ENCODE measurements around the gene IL5. TPM values are rescaled to one million over a fixed set of nuclear protein-coding genes. Genes with fewer than 3 reads are reported as not detected.
"Not testable (repeated sequence)": the region's sequence is repeated elsewhere in the genome, so short reads cannot be mapped to it uniquely, and the experiment has no call there.

Gene IL5
- not detected in 2 replicates for total RNA-seq (2014; rRNA removed; shearing (Covaris generic))

DNA sequence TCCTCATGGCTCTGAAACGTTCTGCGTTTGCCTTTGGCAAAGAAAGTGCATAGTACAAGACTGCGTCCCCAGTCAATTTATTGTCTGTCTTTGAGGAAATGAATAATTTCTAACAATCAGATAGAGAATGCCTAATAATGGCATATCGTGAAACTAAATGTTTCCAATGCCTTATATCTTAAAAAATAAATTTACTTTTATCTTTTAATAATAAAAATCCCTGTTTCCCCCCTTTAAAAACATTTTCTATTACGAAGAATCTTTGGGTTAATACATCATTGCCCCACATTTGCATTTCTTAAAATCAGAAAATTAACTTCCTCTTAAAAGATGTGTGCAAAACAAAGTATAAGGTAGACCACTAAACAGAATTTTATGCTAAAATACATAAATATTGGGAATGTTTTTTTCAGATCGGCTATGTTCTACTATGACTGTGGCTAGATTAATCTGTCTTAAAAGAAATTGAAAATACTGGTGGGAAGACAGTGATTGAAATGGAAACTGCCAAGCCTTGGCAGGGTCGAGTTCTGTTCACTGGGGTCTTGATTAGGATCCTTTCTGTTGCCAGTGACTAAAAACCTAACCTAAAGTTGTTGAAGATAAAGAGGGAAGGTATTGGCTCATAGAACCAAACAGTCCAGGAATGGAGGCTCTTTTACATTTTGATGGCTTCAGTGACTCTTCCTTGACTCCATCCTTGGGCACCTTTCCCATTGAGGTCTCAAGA, at the start of gene IL5:
TSS of gene IL5 (minus strand) at position 51 of the 730 bp plus-strand sequence. CDS start at position 7, 44 bp downstream.
- no peak for DNase-seq (ENCODE audit: low spot score)

DNA sequence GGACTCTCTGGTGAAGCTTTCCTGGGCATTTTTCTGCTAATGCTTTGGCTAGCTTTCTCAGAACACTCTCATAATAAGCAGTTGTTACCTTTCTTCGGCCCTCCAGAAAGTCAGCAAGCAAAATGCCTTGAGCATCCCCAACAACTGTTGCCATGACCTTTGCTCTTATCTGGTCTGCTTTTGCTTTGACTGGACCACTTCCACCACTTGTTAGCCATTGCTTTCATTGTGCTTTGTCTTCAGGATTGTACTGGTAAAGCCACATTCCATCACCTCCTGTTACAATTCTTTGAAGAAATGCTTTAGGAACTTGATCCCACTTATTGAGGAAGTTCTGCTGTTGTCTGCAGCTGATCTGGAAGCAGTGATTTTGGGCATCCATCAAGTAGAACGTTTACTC, 49.2 kb upstream of the IL5 start:
- DNase-seq (ENCODE audit: low spot score), result no peak

DNA sequence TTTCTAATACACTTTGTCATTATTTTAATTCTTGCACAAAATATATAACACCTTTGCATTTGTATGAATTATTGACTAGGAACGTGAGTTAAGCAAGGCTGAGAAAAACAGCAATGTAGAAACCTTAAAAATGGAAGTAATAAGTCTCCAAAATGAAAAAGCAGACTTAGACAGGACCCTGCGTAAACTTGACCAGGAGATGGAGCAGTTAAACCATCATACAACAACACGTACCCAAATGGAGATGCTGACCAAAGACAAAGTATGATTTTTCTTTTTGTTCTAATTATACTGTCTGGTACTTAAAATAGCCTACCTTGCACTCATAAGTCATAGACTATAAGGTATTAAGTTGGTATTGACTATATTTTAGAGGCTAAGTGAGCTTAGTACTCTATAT, 47.8 kb upstream of the IL5 start:
- DNase-seq (ENCODE audit: low spot score), result no peak

DNA sequence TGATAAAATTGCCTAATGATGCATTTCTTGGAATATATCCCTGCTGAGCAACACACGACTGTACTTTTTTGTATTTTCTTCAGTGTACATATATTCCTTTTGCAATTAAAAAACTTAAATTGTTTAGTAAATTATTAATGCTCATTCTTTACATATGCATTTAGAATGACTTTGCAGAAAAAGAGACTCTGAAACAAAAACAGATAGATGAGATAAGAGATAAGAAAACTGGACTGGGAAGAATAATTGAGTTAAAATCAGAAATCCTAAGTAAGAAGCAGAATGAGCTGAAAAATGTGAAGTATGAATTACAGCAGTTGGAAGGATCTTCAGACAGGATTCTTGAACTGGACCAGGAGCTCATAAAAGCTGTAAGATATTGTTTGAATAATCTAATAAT, 46.1 kb upstream of the IL5 start:
- no peak for DNase-seq (ENCODE audit: low spot score)

DNA sequence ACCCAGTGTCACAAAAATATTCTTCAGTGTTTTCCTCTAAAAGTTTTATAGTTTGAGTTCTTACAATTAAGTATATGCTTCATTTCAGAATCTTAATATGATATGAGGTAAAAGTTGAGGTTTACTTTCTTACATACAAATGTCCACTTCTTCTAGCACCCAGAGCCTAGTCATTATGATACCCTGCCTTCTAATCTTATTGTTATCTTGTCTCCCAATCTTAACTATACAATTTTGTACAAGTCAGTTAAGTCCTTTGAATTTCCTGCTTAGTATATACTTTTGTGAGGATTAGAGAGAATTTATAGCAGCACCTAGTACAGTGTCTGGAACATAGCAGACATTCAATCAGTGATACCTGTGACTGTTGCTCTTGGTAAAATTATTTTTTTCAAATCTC, 42.7 kb upstream of the IL5 start:
- DNase-seq (ENCODE audit: low spot score), result no peak

DNA sequence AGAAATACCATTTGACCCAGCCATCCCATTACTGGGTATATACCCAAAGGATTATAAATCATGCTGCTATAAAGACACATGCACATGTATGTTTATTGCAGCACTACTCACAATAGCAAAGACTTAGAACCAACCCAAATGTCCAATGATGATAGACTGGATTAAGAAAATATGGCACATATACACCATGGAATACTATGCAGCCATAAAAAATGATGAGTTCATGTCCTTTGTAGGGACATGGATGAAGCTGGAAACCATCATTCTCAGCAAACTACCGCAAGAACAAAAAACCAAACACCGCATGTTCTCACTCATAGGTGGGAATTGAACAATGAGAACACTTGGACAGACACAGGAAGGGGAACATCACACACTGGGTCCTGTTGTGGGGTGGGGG, 41.2 kb upstream of the IL5 start:
- not testable (repeated sequence) for DNase-seq (ENCODE audit: low spot score)

DNA sequence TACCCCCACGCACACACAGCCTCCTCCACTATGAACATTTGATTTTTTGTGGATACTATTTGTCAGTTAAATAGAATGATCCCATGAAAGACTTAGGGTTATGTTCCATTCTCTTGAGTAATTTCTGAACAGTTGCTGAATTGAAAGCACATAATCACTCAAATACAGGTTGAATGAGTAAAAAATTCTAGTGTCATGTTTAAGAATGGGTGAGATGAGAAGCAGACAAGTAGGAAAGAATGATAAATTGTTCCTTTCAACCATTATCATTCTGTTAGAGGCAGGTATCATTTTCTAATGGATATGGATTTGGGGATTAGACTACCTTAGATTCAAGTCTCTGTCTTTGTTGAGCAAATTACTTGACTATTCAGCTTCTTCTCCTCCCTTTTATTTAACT, 32.8 kb upstream of the IL5 start:
- no peak for DNase-seq (ENCODE audit: low spot score)

DNA sequence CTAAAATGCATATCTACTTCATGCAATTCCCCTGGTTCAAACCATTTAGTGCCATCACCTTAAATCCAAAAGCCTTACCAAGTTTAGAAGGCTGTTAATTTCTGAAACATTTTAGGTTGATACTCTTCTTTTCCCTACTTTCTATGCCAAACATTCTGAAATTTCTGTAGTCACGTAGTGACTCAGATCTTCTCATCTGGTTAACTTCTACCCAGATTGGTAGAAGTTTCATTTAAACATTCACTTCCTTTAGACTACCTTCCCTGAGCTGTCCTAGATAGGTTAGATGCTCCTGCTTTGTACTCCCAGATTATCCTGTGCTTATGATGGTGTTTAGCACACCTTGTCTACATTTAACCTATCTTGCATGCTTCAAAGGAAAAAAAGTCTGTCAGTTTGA, 23.3 kb upstream of the IL5 start:
- no peak for DNase-seq (ENCODE audit: low spot score)

DNA sequence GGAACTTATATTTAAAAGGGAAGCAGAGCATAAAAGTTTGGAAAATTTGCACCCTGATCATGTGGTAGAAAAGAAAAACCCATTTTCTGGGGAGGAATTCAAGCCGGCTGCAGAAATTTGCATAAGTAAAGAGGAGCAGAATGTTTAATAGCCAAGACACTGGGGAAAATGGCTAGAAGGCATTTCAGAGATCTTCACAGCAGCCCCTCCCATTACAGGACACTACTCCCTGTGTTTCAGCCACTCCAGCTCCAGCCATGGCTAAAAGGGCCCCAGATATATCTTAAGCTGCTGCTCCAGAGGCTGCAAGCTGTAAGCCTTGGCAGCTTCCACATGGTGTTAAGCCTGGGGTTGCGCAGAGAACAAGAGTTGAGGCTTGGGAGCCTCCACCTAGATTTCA, 21.2 kb upstream of the IL5 start:
- DNase-seq (ENCODE audit: low spot score), result not testable (repeated sequence)

DNA sequence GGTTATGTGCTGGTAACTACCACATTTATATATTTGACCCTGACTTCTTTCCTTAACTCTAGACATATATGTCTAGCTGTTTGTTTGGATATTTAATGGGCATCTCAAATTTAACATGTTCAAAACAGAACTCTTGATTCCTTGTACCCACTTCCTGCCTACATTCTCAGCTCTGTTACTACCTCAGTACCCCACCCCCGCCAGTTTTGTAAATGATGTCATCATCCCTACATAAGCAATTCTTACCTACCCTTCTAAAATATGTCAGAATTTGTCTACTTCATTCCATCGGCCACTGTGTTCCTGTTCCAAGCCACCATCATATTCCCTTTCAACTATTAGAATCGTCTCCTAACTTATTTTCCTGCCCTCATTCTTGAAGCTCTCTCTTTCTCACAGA, 18.3 kb upstream of the IL5 start:
- DNase-seq (ENCODE audit: low spot score), result no peak

DNA sequence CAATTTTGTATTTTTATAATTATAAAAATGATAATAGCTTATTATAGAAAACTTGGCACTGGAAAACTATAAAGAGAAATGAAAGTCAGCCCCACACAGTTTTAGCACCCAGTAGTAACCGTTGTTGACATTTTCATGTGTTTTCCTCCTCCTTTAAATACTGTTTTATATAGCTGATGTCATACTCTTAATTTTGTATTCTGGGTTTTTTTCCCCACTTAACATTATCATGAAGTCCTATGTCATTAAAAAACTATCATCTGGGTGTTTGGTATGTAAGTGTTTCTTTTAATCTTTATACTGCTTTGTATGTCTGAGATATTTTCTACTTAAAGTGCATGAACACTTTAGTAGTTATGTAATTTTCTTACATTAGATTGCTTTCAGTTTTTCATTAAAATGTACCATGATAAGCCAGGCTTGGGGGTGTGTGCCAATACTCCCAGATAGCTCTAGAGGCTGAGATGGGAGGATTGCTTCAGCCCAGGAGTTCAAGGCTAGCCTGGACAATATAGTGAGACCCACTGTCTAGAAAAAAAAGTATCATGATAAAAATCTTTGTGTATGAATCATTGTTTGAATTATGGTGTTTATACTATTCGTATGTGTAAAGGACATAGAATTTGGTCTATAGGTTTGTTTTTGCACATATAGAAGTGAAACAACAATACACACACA, 16.2 kb upstream of the IL5 start:
- DNase-seq (ENCODE audit: low spot score), result no peak

DNA sequence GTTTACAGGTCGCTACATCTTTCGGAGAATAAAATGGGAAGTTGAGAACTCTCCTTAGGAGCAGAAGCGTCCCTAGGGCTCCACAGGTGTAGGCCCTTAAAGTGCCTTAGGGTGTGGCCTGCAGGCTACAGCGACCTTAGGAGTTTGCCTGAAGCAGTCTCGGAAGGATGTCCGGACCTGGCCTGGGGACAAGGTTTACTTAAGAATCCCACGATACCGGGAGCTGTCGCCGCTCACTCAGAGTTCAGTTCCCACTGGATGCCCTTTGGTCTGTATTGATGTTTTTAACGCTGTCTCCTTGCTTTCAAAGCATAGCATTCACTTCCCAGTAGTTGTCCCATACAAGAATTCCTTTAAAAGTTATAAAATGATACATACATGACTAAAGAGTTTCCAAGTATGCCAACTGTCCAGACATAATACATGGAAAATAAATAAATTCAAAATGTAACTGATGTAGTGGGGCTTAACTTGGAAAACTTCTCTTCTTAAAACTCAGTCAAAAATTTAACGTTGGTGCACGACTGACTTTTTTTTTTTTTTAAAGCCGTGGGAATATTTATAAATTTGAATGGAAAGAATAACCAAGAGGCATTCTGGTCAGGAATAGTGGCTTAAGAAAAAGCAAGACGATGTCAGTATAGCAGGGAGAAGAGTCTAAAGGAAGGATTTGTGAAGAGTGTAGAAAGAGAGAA, 14.3 kb upstream of the IL5 start:
- peak; percentile 65 for DNase-seq (ENCODE audit: low spot score)

DNA sequence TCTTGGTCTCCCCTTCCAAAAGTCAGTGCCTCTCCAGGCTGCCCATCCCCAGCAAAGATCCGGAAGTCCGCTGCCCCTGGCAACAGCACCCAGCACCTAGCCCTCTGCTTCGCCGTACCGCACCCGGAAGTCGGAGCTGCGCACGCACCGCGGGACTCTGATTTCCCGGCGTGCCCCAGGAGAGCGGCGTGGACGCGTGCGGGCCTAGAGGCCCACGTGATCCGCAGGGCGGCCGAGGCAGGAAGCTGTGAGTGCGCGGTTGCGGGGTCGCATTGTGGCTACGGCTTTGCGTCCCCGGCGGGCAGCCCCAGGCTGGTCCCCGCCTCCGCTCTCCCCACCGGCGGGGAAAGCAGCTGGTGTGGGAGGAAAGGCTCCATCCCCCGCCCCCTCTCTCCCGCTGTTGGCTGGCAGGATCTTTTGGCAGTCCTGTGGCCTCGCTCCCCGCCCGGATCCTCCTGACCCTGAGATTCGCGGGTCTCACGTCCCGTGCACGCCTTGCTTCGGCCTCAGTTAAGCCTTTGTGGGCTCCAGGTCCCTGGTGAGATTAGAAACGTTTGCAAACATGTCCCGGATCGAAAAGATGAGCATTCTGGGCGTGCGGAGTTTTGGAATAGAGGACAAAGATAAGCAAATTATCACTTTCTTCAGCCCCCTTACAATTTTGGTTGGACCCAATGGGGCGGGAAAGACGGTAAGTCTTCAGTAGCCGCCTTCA, 13.6 kb upstream of the IL5 start, which contains the start of gene RAD50:
TSS of gene RAD50 (plus strand) at position 215 of the 715 bp plus-strand sequence. CDS start at position 563, 348 bp downstream.
- peak; percentile 91 for DNase-seq (ENCODE audit: low spot score)

DNA sequence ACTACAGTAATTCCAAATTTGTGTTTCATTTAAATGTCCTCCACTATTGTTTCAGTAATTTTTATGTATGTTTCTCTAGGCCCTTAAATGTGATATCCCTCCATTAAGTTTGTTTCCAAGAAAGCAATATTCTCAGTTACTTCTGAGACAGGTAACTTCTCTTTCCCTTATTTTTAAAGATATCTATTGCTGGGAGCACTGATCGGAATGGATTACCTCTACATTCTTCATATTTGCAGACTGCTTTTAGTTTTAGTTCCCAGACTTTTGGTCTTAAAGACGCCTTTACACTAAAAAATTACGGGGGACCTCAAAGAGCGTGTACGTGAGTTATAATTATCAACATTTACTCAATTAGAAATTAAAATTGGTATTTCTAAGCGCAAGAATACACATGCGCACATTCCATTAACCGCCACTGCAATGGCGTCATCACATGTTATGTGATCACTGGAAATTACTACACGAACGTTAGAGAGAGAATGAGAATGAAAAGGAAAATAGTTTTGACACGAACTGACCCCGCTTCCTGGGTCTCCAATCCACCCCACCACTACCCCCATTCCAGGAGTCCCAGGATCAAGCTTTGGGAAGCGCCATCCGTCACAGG, 12.9 kb upstream of the IL5 start:
- DNase-seq (ENCODE audit: low spot score), result no peak

DNA sequence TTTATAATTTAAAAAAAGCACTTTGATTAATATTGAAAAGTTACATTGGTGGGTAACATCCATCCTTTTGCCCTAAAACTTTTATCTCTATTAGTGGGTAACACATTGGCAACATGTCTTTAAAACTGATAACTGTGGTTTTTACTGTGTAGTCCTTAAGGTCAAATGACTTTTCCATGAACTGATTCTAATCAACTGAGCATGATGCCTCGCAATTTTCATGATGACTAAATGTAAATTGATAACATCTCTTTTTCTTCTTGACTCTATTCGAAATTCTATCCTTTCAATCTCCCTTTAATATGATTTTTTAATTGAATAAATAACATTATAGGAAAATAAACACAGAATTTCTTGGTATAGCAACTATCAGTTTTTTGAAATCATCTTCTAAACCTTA, 6.3 kb upstream of the IL5 start:
- no peak for DNase-seq (ENCODE audit: low spot score)

DNA sequence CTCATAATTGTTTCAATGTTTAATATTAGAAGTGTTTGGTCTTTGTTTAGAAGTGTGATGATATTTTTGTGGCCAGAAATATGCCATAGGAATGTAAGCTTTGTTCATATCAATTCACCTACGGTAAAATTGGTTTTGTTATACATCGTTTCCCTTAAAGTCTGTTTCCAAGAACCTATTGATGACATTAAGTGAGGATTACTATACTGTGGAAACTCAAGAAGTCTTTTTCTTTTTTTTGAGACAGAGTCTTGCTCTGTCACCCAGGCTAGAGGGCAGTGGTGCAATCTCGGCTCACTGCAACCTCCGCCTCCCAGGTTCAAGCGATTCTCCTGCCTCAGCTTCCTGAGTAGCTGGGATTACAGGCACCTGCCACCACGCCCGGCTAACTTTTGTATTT, 5.5 kb upstream of the IL5 start:
- not testable (repeated sequence) for DNase-seq (ENCODE audit: low spot score)

DNA sequence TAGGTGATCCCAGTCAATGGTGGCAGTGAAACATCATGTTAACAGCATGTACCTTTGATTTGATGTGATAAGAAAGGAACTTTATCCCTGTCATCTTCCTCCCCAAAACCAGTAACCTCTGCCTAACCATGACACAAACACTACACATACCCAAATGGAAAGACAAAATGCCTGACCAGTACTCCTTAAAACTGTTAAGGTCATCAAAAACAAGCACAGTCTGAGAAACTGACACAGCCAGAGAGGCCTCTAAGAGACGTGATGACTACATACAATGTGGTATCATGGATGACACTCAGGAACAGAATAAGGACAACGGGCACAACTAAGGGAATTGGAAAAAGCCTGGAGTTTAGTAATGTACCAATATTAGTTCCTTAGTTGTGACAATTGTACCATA, 3.9 kb upstream of the IL5 start:
- no peak for DNase-seq (ENCODE audit: low spot score)

DNA sequence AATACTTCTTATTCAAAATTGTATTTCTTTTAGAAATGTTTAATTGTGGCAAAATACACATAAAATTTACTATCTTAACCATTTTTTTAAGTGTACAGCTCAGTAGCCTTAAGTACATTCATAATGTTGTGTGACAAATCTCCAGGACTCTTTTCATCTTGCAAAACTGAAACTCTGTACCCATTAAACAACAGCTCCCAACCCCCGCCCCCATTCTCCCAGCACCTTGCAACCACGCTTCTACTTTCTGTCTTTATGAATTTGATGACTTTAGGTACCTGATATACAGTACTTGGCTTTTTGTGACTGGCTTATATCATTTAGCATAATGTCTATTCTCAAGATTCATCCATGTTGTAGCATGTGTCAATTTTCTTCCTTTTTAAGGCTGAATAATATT, 2.8 kb upstream of the IL5 start:
- no peak for DNase-seq (ENCODE audit: low spot score)

DNA sequence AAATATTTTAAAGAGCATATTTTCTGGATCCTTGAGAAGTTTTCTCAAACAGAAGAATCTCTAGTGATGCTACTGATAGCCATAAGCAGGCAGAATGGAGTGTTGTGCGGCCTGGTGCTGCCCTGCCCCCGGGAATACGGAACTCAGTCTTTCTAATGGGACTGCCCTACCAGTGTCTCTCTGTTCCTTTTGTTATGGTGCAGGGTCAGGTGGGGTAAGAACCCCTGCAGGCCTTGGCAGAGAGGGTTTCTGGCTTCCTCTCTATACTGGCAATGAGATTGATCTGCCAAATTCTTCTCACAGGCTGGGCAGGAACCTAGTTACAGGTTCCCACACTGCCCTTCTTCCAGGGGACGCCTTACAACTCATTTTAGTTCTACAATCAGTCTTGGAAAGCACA, 2.6 kb downstream of the IL5 start:
- no peak for DNase-seq (ENCODE audit: low spot score)

DNA sequence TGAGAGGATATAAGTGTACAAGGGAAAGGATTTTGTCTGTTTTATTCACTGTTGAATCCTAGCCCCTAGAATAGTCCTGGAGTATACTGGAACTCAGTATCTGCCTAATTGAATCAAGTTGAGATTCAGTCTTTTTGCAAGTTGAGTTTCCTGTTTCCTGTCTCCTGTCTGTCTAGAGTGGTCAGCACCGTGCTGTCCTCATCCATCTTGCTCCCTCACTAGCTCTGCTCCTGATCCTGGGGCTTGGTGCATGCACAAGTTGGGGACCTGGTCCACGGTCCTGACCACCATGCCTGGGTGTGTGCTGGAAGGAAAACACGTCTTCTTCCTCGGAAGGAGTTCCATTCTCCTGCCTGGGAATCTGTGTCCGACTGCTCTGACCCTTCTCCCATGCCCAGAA, 3.2 kb downstream of the IL5 start:
- DNase-seq (ENCODE audit: low spot score), result no peak

DNA sequence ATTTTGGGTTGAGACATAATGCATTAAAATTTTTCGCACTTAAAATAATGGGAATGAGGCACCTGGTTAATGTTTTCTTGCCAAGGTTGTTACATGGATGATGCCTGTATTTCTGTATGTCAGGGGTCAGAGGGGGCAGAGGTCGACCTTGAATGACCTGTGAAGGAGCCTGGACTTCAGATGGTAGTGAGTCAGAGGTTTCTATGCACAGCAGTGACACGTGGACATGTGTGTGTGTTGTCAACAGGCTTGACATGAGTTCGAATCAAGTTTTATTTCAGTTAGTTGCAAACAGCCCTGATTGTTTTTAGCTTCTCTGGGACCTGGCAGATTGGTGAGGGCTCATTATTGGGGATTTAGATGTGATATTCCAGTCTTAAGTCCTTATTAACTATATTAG, 3.6 kb downstream of the IL5 start:
- DNase-seq (ENCODE audit: low spot score), result no peak

DNA sequence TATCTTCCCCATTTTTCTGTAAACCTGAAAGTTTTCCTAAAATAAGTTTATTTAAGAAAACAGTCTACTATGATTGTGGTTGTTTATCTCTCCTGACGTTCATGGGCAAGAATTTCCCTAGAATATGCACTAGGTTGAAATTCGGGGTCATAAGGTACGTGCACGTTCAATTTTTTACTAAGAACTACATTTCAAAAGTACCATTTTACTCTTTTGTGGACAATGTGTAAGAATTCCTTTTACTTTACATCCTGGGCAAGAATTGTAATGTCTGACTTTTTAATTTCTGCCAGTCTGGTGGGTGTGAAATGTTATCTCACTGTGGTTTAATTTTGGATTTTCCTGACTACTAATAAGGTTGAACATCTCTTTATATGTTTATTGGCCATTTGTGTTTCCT, 12.4 kb downstream of the IL5 start:
- no peak for DNase-seq (ENCODE audit: low spot score)

Data from A172 (cell line).